Suppressor macrophage treated with lipopolysaccharide for 4 hours (primary cell): ENCODE measurements around the gene ZNHIT6.
"Not testable (repeated sequence)": the region's sequence is repeated elsewhere in the genome, so short reads cannot be mapped to it uniquely, and the experiment has no call there.

Experiments used
- DNase-seq: peaks from one replicate; pipeline ENCODE4 v3.0.0-alpha.2; 2020

The ZNHIT6 gene, protein sequence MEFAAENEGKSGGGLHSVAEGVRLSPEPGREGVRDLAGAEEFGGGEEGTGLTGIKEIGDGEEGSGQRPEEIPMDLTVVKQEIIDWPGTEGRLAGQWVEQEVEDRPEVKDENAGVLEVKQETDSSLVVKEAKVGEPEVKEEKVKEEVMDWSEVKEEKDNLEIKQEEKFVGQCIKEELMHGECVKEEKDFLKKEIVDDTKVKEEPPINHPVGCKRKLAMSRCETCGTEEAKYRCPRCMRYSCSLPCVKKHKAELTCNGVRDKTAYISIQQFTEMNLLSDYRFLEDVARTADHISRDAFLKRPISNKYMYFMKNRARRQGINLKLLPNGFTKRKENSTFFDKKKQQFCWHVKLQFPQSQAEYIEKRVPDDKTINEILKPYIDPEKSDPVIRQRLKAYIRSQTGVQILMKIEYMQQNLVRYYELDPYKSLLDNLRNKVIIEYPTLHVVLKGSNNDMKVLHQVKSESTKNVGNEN

GRCh38 chr1:85707990-85708828 is at the start of gene ZNHIT6:
Gene ZNHIT6 (minus strand): TSS chr1:85708433. CDS start chr1:85708284, 149 bp downstream.
- DNase-seq, result peak; percentile 90

DNA sequence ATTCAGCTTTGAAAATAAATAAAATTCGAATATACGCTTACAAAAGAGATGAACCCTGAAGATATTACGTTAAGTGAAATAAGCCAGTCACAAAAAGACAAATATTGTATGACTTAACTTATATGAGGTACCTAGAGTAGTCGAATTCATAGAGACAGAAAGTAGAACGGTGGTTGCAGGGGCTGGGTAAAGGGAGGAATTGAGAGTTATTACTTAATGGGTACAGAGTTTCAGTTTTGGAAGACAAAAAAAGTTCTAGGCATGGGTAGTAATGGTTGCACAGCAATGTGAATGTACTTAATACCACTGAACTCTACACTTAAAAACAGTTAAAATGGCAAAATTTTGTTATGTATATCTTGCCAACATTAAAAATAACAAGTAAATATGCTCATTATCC is 48.6 kb upstream of the ZNHIT6 start:
- DNase-seq, result no peak

DNA sequence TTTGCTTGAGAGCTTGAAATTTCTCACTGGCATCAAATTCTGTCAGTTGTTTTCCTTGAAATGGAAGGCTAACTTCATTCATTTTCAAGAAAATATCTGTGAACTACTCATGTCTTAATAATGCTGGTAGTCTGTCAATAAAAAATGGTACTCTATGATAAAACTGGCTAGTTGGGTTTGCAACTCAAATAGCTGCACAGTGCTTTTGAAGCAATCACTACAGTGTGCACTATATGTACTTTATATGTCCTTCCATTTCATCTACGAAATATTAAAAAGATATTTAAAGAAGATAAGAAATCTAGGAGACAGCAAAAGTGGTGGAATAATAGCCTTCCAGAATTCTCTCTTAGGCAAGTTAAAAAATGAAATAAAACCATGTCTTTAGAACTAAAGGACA is 39.9 kb upstream of the ZNHIT6 start:
- DNase-seq, result no peak

DNA sequence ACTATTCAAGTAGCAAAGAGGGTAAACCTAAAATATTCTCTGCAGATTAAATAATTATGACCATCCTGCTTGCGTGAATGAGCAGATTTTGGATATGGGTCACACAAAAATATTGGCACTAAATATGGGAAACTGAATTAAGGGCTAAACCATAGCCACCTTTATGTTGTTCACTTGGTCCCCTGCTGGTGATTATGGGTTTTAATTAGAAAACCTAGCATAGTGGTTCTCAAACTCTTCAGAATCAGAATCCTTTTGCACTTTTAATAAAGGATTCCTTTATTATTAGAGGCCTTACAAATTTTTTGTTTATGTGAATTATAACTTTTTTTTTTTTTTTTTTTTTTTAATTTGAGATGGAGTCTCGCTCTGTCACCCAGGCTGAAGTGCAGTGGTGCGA is 38.5 kb upstream of the ZNHIT6 start:
- no peak for DNase-seq

- no peak for DNase-seq
These were observed 35.6 kb upstream of the ZNHIT6 start for GRCh38 chr1:85743814-85744213.

DNA sequence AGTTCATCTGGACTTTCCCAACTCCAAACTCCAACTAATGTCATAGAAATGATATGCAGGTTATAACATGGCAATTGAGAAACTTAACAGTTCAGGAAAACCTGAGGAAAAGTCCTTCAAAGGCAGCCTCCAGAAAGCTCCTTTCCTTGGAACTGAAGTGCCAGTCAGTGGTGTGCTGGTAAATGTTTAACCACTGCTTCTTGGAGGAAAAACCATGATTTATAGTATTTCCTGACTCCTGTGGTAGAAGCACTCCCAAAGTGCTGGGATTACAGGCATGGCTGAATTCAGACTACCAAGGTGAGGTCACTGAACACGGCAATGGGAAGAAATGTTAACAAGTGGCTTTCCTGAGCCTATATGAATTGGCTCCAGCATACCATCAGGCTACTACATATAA is 26.7 kb upstream of the ZNHIT6 start:
- DNase-seq, result no peak

GRCh38 chr1:85718678-85719340 is 10.6 kb upstream of the ZNHIT6 start:
- DNase-seq, result no peak

- DNase-seq, result not testable (repeated sequence)
These were observed 6.3 kb upstream of the ZNHIT6 start for GRCh38 chr1:85714418-85715114.

GRCh38 chr1:85708829-85709227 is 595 bp upstream of the ZNHIT6 start:
- DNase-seq, result no peak

- no peak for DNase-seq
These were observed 805 bp downstream of the ZNHIT6 start for GRCh38 chr1:85707267-85707989.

DNA sequence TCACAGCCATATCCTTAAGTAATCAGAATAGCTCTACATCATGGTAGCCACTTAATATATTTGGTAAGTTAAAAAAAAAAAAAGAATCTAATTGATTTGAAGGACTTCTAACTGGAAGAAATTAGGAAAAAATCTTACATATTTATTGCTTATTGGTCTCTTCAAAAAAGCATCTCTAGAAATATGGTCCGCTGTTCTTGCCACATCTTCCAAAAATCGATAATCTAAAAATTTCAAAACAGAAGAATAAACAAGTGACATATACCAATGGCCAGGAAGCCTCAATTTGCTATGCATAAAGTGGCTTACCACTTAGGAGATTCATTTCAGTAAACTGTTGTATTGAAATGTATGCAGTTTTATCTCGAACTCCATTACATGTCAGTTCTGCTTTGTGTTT is 2.3 kb downstream of the ZNHIT6 start:
- no peak for DNase-seq

DNA sequence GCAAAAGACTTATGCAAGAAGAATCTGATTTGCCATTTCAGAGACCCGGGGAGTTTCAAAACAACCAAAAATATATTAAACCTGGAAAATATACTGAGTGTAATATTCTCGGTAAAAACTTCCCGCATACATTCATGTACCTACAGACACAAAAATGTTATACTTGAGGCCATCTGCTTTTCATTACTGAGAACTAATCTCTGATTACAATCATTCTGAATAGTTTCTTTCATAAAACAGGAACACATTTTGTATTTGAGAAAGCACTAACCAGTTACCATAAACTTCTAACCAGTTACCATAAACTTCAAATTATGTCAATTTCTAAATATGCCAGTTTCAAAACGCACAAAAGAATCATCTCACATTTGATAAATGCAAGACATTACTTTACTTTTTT is 7.8 kb downstream of the ZNHIT6 start:
- no peak for DNase-seq

- no peak for DNase-seq
These were observed 10.3 kb downstream of the ZNHIT6 start for GRCh38 chr1:85697895-85698294.

- peak; percentile 3 for DNase-seq
These were observed 15.4 kb downstream of the ZNHIT6 start for GRCh38 chr1:85692730-85693314.

- DNase-seq, result no peak
These were observed 18.3 kb downstream of the ZNHIT6 start for GRCh38 chr1:85689775-85690404.

DNA sequence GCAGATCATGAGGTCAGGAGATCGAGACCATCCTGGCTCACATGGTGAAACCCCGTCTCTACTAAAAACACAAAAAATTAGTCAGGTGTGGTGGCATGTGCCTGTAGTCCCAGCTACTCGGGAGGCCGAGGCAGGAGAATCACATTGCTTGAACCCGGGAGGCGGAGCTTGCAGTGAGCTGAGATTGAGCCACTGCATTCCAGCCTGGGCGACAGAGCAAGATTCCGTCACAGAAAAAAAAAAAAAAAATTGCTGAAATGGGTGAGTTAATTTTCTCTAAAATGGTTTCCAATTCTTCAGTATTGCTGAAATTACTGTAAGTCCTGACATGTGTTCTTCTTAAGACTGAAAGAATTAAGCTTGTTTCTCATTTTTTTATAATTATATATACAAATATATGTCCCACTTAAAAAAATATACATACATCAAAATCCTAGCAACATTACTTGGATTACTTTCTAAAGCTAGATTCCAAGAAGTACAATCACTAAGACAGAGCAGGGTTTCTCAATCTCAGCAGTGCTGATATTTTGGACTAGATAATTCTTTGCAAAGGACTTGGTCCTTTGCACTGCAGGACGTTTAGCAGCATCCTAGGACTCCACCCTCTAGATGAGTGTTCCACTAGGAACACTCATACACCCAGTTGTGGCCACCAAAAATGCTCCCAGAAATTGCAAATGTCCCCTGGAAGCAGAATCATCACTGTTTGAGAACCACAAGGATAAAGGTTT is 24.8 kb downstream of the ZNHIT6 start:
- DNase-seq, result no peak

GRCh38 chr1:85681087-85681486 is 27.1 kb downstream of the ZNHIT6 start:
- no peak for DNase-seq

DNA sequence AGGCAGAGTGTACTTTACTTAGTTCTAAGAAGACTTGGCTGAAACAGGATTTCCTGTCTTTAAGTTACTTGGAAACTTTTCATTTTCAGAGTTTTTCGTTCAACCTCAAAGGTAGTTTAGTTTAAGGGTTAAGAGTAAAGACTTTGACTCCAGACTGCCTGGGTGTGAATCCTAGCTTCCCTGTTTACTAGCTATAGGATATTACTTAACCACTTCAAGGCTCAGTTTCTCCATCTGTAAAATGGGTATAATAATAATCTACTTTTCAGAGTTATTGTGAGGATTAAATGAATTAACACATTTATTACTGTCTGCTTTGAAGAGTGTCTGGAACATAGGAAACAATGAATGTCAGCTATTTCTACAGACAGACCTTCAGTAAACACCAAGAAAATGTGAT is 30.0 kb downstream of the ZNHIT6 start:
- no peak for DNase-seq

GRCh38 chr1:85677656-85678055 is 30.6 kb downstream of the ZNHIT6 start:
- DNase-seq, result no peak

DNA sequence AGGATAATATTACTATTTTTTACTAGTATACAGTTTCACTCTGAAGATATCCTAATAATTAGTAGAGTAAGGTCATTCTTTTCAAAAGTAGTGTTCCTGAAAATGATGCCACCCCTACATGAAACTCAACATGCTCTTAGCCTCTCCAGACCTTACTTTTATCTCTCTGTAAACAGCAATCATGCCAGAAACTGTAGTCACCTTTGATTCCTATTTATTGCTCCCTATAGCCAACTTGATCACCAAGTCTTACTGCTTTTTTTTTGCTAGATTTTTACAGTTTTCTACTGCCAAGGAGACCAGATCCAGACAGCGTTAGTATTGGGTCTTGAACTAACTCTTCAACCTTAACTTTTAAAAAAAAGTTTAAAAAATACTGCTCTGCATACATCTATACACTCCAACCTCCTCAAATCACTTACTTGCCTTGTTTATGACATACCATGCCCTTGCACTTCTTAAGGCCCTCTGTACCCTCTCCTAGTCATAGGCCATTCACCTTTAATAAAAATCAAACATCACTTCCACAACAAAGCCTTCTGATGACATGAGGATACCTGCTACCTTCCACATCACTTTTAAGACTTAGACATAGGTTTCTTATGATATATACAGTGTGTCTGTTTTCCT is 36.1 kb downstream of the ZNHIT6 start:
- DNase-seq, result no peak
